ENCODE results near the gene PDPK1. TPM values are rescaled to one million over a fixed set of nuclear protein-coding genes. Genes with fewer than 3 reads are reported as not detected.
A peak's percentile ranks its signal among the peaks of the same experiment; 100 is the strongest.

The PDPK1 gene
- total and polyA plus RNA-seq, 2 donors from 2014 or later, result 14.3 to 52.3 TPM

DNA sequence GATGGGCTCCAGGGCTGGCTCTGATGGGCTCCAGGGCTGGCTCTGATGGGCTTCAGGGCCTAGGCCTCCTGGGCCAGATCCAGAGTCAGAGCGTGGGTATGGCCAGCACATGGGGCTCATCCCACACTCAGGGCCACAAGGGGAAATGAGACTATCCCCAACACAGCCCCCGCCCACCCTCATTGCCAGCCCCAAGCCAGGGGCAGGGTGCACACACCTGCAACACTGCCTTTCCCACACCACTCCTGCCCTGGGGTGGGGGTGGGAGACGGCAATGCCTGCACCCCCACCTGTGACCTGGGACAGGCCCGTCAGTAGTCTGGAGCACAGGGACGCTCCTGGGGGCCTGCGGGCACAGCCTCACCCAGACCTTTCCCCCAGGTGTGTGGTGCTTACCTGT is 38.4 kb upstream of the PDPK1 start:
- intact Hi-C loops (cut with DNase I), result no loop called here
- Histone ChIP-seq H3K4me3 (ENCODE audit: low read length in 3 of 3) (no peak overlapping the region), H3K36me3 (ENCODE audit: control insufficient read depth in 2 of 3, insufficient read depth in 3 of 3, low read length in 3 of 3) (no peaks in the 10 kb centered on the region), H3K4me1 (ENCODE audit: control insufficient read depth in 2 of 3, insufficient read depth in 2 of 3, low read depth in 1 of 3, low read length in 3 of 3) (peaks cover 0 to 54% (median 9%) of the 10 kb centered on the region in 3 donors), H3K9ac (ENCODE audit: low read length in 3 of 3) (no peak overlapping the region), H3K9me3 (ENCODE audit: control insufficient read depth in 2 of 3, insufficient read depth in 1 of 3, low read length in 3 of 3) (no peaks in the 10 kb centered on the region), H3K27ac (ENCODE audit: low read depth in 2 of 2, low read length in 2 of 2) (no peak overlapping the region), H3K27me3 (ENCODE audit: control insufficient read depth, insufficient read depth, low read length) (no peaks in the 10 kb centered on the region)
- DNase-seq (peak in 2 of 5 donors; percentile 38 to 46), FAIRE-seq (no peak)
- TF ChIP-seq, protein P1, sequence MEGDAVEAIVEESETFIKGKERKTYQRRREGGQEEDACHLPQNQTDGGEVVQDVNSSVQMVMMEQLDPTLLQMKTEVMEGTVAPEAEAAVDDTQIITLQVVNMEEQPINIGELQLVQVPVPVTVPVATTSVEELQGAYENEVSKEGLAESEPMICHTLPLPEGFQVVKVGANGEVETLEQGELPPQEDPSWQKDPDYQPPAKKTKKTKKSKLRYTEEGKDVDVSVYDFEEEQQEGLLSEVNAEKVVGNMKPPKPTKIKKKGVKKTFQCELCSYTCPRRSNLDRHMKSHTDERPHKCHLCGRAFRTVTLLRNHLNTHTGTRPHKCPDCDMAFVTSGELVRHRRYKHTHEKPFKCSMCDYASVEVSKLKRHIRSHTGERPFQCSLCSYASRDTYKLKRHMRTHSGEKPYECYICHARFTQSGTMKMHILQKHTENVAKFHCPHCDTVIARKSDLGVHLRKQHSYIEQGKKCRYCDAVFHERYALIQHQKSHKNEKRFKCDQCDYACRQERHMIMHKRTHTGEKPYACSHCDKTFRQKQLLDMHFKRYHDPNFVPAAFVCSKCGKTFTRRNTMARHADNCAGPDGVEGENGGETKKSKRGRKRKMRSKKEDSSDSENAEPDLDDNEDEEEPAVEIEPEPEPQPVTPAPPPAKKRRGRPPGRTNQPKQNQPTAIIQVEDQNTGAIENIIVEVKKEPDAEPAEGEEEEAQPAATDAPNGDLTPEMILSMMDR (IDR thresholded peaks at IDR 0.05; ENCODE audit: borderline replicate concordance, extremely low read depth, insufficient read depth), result no peak

DNA sequence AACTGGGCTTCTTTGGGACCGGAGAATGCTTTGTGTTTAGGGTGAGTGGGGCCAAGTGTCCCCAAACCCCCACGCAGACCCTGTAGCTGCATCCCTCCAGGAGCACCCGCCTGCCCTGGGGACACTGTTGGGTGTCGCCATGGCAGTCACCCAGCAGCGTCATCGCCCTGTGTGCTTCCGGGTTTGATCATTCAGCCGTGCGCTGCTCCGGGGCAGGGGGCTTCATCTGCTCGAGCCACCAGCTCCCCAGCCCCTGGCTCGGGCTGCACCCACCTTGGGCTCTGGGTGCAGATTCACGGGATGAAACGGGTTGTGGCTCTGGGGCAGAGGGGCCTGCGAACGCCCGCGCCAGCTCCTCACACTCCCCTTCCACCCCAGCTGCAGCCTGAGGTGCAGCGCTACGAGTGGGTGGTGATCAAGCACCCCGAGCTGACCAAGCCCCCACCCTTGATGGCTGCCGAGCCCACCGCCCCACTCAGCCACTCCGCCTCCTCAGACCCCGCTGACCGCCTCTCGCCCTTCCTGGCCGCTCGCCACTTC is 37.9 kb upstream of the PDPK1 start:
- Histone ChIP-seq H3K36me3 (ENCODE audit: control insufficient read depth in 2 of 3, insufficient read depth in 3 of 3, low read length in 3 of 3) (no peaks in the 10 kb centered on the region), H3K9ac (ENCODE audit: low read length in 3 of 3) (no peak overlapping the region), H3K4me1 (ENCODE audit: control insufficient read depth in 2 of 3, insufficient read depth in 2 of 3, low read depth in 1 of 3, low read length in 3 of 3) (peaks cover 0 to 54% (median 9%) of the 10 kb centered on the region in 3 donors), H3K27me3 (ENCODE audit: control insufficient read depth, insufficient read depth, low read length) (no peaks in the 10 kb centered on the region), H3K9me3 (ENCODE audit: control insufficient read depth in 2 of 3, insufficient read depth in 1 of 3, low read length in 3 of 3) (no peaks in the 10 kb centered on the region), H3K4me3 (ENCODE audit: low read length in 3 of 3) (no peak overlapping the region), H3K27ac (ENCODE audit: low read depth in 2 of 2, low read length in 2 of 2) (no peak overlapping the region)
- DNase-seq (peak in 2 of 5 donors; percentile 46 to 79), FAIRE-seq (no peak)
- intact Hi-C loops (cut with DNase I), result no loop called here
- TF ChIP-seq, protein P1 (IDR thresholded peaks at IDR 0.05; ENCODE audit: borderline replicate concordance, extremely low read depth, insufficient read depth), result no peak

DNA sequence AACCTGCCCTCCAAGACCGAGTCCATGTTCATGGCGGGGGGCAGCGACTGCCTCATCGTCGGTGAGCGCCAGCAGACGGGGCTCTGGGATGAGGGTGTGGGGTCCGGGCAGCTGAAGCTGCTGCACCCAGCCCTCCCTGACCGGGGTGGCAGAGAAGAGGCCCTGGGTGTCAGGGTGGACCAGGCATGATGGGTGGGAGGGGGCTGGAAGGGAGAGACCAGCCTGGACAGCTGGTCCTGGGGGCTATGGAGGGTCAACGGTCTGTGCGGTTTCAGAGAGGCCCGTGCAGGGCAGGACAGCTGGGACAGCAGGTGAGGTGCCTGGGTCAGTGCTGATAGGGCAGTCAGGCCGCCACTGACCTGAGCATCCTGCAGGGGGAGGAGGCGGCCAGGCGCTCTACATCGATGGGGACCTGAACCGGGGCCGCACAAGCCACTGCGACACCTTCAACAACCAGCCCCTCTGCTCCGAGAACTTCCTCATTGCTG is 37.3 kb upstream of the PDPK1 start:
- peak overlapping the region; percentile 41 to 50 for H3K27ac ChIP-seq (ENCODE audit: low read depth in 2 of 2, low read length in 2 of 2)
- no peak for FAIRE-seq
- intact Hi-C loops (cut with DNase I), result no loop called here

More for the DNA sequence above, 37.3 kb upstream of the PDPK1 start:
- TF ChIP-seq, protein P1 (IDR thresholded peaks at IDR 0.05; ENCODE audit: borderline replicate concordance, extremely low read depth, insufficient read depth), result no peak
- H3K4me1 ChIP-seq (ENCODE audit: control insufficient read depth in 2 of 3, insufficient read depth in 2 of 3, low read depth in 1 of 3, low read length in 3 of 3), result peaks cover 0 to 54% (median 9%) of the 10 kb centered on the region in 3 donors
- no peaks in the 10 kb centered on the region for H3K27me3 ChIP-seq (ENCODE audit: control insufficient read depth, insufficient read depth, low read length)
- DNase-seq, result peak in 2 of 5 donors; percentile 61 to 74
- H3K9me3 ChIP-seq (ENCODE audit: control insufficient read depth in 2 of 3, insufficient read depth in 1 of 3, low read length in 3 of 3), result no peaks in the 10 kb centered on the region
- H3K9ac ChIP-seq (ENCODE audit: low read length in 3 of 3), result peak overlapping the region in 1 of 3 donors; percentile 26
- peak overlapping the region in 1 of 3 donors; percentile 67 for H3K4me3 ChIP-seq (ENCODE audit: low read length in 3 of 3)
- no peaks in the 10 kb centered on the region for H3K36me3 ChIP-seq (ENCODE audit: control insufficient read depth in 2 of 3, insufficient read depth in 3 of 3, low read length in 3 of 3)
